Upper lobe of left lung (tissue), 6 donors: ENCODE data around the gene KANSL1. TPM values are rescaled to one million over a fixed set of nuclear protein-coding genes. Genes with fewer than 3 reads are reported as not detected.

Experiments used
- ATAC-seq, 2 donors: fragments of 200-7000 bp; cut with Tn5 transposase; one replicate each; pipeline ENCODE4 v1.9.1; 2022; ENCODE audit warnings: mild to moderate bottlenecking in 2 of 2, moderate library complexity in 2 of 2; ENCODE audit not compliant: low FRiP score in 2 of 2
- DNase-seq, 2 donors: peaks; one replicate each; pipeline ENCODE4 v3.0.0-alpha.2; 2019 to 2020
- H3K27ac ChIP-seq, 4 donors: fragments of 200-600 bp; sonication (generic); one replicate each; pipeline ENCODE4 v1.5.1; 2016 to 2019
- H3K27me3 ChIP-seq, 4 donors: fragments of 200-600 bp; sonication (generic); one replicate each; pipeline ENCODE4 v1.5.1; 2017 to 2019
- H3K36me3 ChIP-seq, 4 donors: fragments of 200-600 bp; sonication (generic); one replicate each; pipeline ENCODE4 v1.5.1; 2016 to 2019
- H3K4me1 ChIP-seq, 4 donors: fragments of 200-600 bp; sonication (generic); one replicate each; pipeline ENCODE4 v1.5.1; 2018 to 2019
- H3K4me3 ChIP-seq, 4 donors: fragments of 200-600 bp; sonication (generic); one replicate each; pipeline ENCODE4 v1.5.1; 2017 to 2019; ENCODE audit warnings: mild to moderate bottlenecking in 2 of 4, moderate library complexity in 1 of 4
- H3K9me3 ChIP-seq, 4 donors: fragments of 200-600 bp; sonication (generic); one replicate each; pipeline ENCODE4 v1.5.1; 2018 to 2019
- CTCF ChIP-seq, 6 experiments: fragments of 450-650 bp in 4 of 6; fragments of 200-600 bp in 2 of 6; sonication (generic) in 2 of 6; IDR thresholded peaks; one replicate each; pipeline ENCODE4 v1.5.1; 2016 to 2019; ENCODE audit warnings: antibody characterized with exemption in 6 of 6
- EP300 ChIP-seq, 4 donors: sonication (generic); formaldehyde crosslinking; IDR thresholded peaks; one replicate each; pipeline ENCODE4 v1.5.1; 2017; ENCODE audit warnings: antibody characterized with exemption in 4 of 4, control low read depth in 2 of 4
- POLR2A ChIP-seq, 4 donors: fragments of 450-650 bp; IDR thresholded peaks; one replicate each; pipeline ENCODE4 v1.5.1; 2016 to 2017; ENCODE audit warnings: antibody characterized with exemption in 4 of 4, mild to moderate bottlenecking in 2 of 4
- POLR2AphosphoS5 ChIP-seq, 2 donors: sonication (generic); formaldehyde crosslinking; IDR thresholded peaks; one replicate each; pipeline ENCODE4 v1.5.1; 2017; ENCODE audit warnings: antibody characterized with exemption in 2 of 2
- WGBS, 2 donors: methylation state at CpG; one replicate each; pipeline ENCODE4 v1.1.5; 2017 to 2018; 5-methylcytosine and 5-hydroxymethylcytosine counted together
- total RNA-seq, 6 donors: library from RNA; depleted of rRNA in 4 of 6; stranded (reverse); fragments of >200 nt in 4 of 6; gene quantifications; one replicate each; pipeline versions ENCODE4 v1.1.0 to v1.2.1, GENCODE V29; 2016 to 2021
- donor health status: DM: no; HTN: no; CAD: no; lungs with moderate emphysema.
- donor health status: DM: no; HTN: yes; CAD: no; lungs with severe emphysema.

Gene KANSL1
- total RNA-seq, 6 donors from 2014 or later: 60.5 to 294 (median 108) TPM

GRCh38 chr17:46151762-46152161 is 41.5 kb downstream of the KANSL1 start:
- Histone ChIP-seq H3K9me3 (no peaks in the 10 kb centered on the region), H3K27ac (no peak overlapping the region), H3K36me3 (no peaks in the 10 kb centered on the region), H3K27me3 (no peaks in the 10 kb centered on the region), H3K4me3 (no peak overlapping the region), H3K4me1 (peaks cover 59 to 92% (median 69%) of the 10 kb centered on the region in 4 donors)
- ATAC-seq: no peak
- DNase-seq: no peak
- TF ChIP-seq POLR2A (IDR thresholded peaks at IDR 0.05): no peak
- TF ChIP-seq CTCF (IDR thresholded peaks at IDR 0.05): no peak
- TF ChIP-seq POLR2AphosphoS5 (IDR thresholded peaks at IDR 0.05): no peak
- TF ChIP-seq EP300 (IDR thresholded peaks at IDR 0.05): no peak

GRCh38 chr17:46150216-46150963 is 42.8 kb downstream of the KANSL1 start:
- no peak for TF ChIP-seq CTCF (IDR thresholded peaks at IDR 0.05)
- no peak for TF ChIP-seq EP300 (IDR thresholded peaks at IDR 0.05)
- no peak for TF ChIP-seq POLR2A (IDR thresholded peaks at IDR 0.05)
- no peak for TF ChIP-seq POLR2AphosphoS5 (IDR thresholded peaks at IDR 0.05)
- H3K4me3 ChIP-seq: no peak overlapping the region
- H3K36me3 ChIP-seq: no peaks in the 10 kb centered on the region
- no peaks in the 10 kb centered on the region for H3K27me3 ChIP-seq
- DNase-seq (no peak), ATAC-seq (no peak)
- no peaks in the 10 kb centered on the region for H3K9me3 ChIP-seq
- peaks cover 46 to 89% (median 63%) of the 10 kb centered on the region in 4 donors for H3K4me1 ChIP-seq
- 38 to 41% methylated on average over 2 of the region's 2 CpGs for WGBS, 2 donors
- H3K27ac ChIP-seq: peak overlapping the region in 1 of 4 donors; percentile 35

- no peak overlapping the region for H3K27ac ChIP-seq
- WGBS, 2 donors: 48 to 53% methylated on average over 4 of the region's 4 CpGs
- H3K27me3 ChIP-seq: no peaks in the 10 kb centered on the region
- H3K4me1 ChIP-seq: peaks cover 41 to 83% (median 56%) of the 10 kb centered on the region in 4 donors
- DNase-seq (no peak), ATAC-seq (no peak)
- TF ChIP-seq CTCF (IDR thresholded peaks at IDR 0.05) (no peak), POLR2A (IDR thresholded peaks at IDR 0.05) (no peak), EP300 (IDR thresholded peaks at IDR 0.05) (no peak), POLR2AphosphoS5 (IDR thresholded peaks at IDR 0.05) (no peak)
- no peaks in the 10 kb centered on the region for H3K9me3 ChIP-seq
- no peak overlapping the region for H3K4me3 ChIP-seq
- H3K36me3 ChIP-seq: no peaks in the 10 kb centered on the region
Measured at GRCh38 chr17:46148247-46148646, 45.0 kb downstream of the KANSL1 start.

- ATAC-seq: no peak
- no peak overlapping the region for H3K4me3 ChIP-seq
- no peaks in the 10 kb centered on the region for H3K27me3 ChIP-seq
- DNase-seq: no peak
- H3K27ac ChIP-seq: no peak overlapping the region
- no peaks in the 10 kb centered on the region for H3K9me3 ChIP-seq
- H3K4me1 ChIP-seq: peaks cover 38 to 83% (median 54%) of the 10 kb centered on the region in 4 donors
- no peaks in the 10 kb centered on the region for H3K36me3 ChIP-seq
- TF ChIP-seq CTCF (IDR thresholded peaks at IDR 0.05) (no peak), EP300 (IDR thresholded peaks at IDR 0.05) (no peak), POLR2AphosphoS5 (IDR thresholded peaks at IDR 0.05) (no peak), POLR2A (IDR thresholded peaks at IDR 0.05) (no peak)
- 85 to 92% methylated on average over 4 of the region's 4 CpGs for WGBS, 2 donors
Measured at GRCh38 chr17:46147296-46147695, 45.9 kb downstream of the KANSL1 start.

- Histone ChIP-seq H3K4me3 (no peak overlapping the region), H3K27ac (no peak overlapping the region), H3K36me3 (no peaks in the 10 kb centered on the region), H3K4me1 (peaks cover 51 to 82% (median 60%) of the 10 kb centered on the region in 4 donors), H3K9me3 (no peaks in the 10 kb centered on the region), H3K27me3 (no peaks in the 10 kb centered on the region)
- DNase-seq: no peak
- TF ChIP-seq CTCF (IDR thresholded peaks at IDR 0.05): no peak
- TF ChIP-seq EP300 (IDR thresholded peaks at IDR 0.05): no peak
- no peak for TF ChIP-seq POLR2A (IDR thresholded peaks at IDR 0.05)
- TF ChIP-seq POLR2AphosphoS5 (IDR thresholded peaks at IDR 0.05): no peak
- 44 to 51% methylated on average over 4 of the region's 4 CpGs for WGBS, 2 donors
- ATAC-seq: no peak
Measured at GRCh38 chr17:46144246-46144645, 49.0 kb downstream of the KANSL1 start.
